Neural progenitor cell (in vitro differentiated cells): ENCODE measurements around the gene TGM2. TPM values are rescaled to one million over a fixed set of nuclear protein-coding genes. Genes with fewer than 3 reads are reported as not detected.

ENCODE experiments used
- DNase-seq: peaks from one replicate; pipeline ENCODE4 v3.0.0-alpha.2; 2016; ENCODE audit warnings: low spot score
- H2AFZ ChIP-seq: fragments of 200-600 bp; sonication (generic); replicated peaks from 2 replicates; pipeline ENCODE4 v1.6.1; 2016; ENCODE audit warnings: antibody characterized with exemption
- H3F3A ChIP-seq: fragments of 200-600 bp; sonication (generic); 2 replicates; pipeline ENCODE4 v1.6.1; 2016; ENCODE audit warnings: antibody characterized with exemption, low read depth
- H3K27ac ChIP-seq: fragments of 200-600 bp; sonication (generic); 2 replicates; pipeline ENCODE4 v1.5.1; 2016; ENCODE audit warnings: mild to moderate bottlenecking
- H3K27me3 ChIP-seq: fragments of 200-600 bp; sonication (generic); 2 replicates; pipeline ENCODE4 v1.6.1; 2016; ENCODE audit warnings: mild to moderate bottlenecking, moderate library complexity
- H3K36me3 ChIP-seq: fragments of 200-600 bp; sonication (generic); 2 replicates; pipeline ENCODE4 v1.5.1; 2016
- H3K4me1 ChIP-seq: fragments of 200-600 bp; sonication (generic); 2 replicates; pipeline ENCODE4 v1.6.1; 2016; ENCODE audit warnings: mixed run types
- H3K4me2 ChIP-seq: fragments of 200-600 bp; sonication (generic); 2 replicates; pipeline ENCODE4 v1.6.1; 2016
- H3K4me3 ChIP-seq: fragments of 200-600 bp; sonication (generic); 2 replicates; pipeline ENCODE4 v1.5.1; 2016
- H3K79me2 ChIP-seq: fragments of 200-600 bp; sonication (generic); 2 replicates; pipeline ENCODE4 v1.6.1; 2016; ENCODE audit warnings: low read depth
- H3K9ac ChIP-seq: fragments of 200-600 bp; sonication (generic); 2 replicates; pipeline ENCODE4 v1.6.1; 2016
- H3K9me3 ChIP-seq: fragments of 200-600 bp; sonication (generic); 2 replicates; pipeline ENCODE4 v1.5.1; 2016; ENCODE audit warnings: low read depth
- H4K20me1 ChIP-seq: fragments of 200-600 bp; sonication (generic); 2 replicates; pipeline ENCODE4 v1.6.1; 2016; ENCODE audit warnings: low read depth
- H3K27ac Mint-ChIP-seq: 3 replicates; pipeline ENCODE4 v1.8.0; 2021; ENCODE audit warnings: mixed read lengths
- H3K27me3 Mint-ChIP-seq: 2 replicates; pipeline ENCODE4 v1.8.0; 2022; ENCODE audit warnings: low read depth, mild to moderate bottlenecking, inconsistent platforms, moderate library complexity, mixed read lengths; ENCODE audit not compliant: insufficient read depth
- H3K36me3 Mint-ChIP-seq: 3 replicates; pipeline ENCODE4 v1.8.0; 2021; ENCODE audit warnings: mixed read lengths
- H3K4me1 Mint-ChIP-seq: 3 replicates; pipeline ENCODE4 v1.8.0; 2021; ENCODE audit warnings: mixed read lengths
- H3K4me3 Mint-ChIP-seq: 3 replicates; pipeline ENCODE4 v1.8.0; 2021; ENCODE audit warnings: mild to moderate bottlenecking, moderate library complexity, mixed read lengths
- H3K9me3 Mint-ChIP-seq: 3 replicates; pipeline ENCODE4 v1.8.0; 2020; ENCODE audit warnings: mixed read lengths
- EZH2 ChIP-seq: fragments of 200-600 bp; sonication (generic); IDR thresholded peaks from 2 replicates; pipeline ENCODE4 v1.6.1; 2017; ENCODE audit warnings: antibody characterized with exemption, mild to moderate bottlenecking, moderate library complexity
- EZH2phosphoT487 ChIP-seq: fragments of 200-600 bp; sonication (generic); IDR thresholded peaks from 2 replicates; pipeline ENCODE4 v1.6.1; 2017; ENCODE audit warnings: antibody characterized with exemption
- total RNA-seq: library from RNA; depleted of rRNA; stranded (reverse); fragments of >200 nt; gene quantifications from 2 replicates; pipeline ENCODE4 v1.2.3, GENCODE V29; 2015; ENCODE audit warnings: low replicate concordance
- TF ChIP-seq, protein P1 (sequence below): fragments of 200-600 bp; sonication (generic); IDR thresholded peaks from 2 replicates; pipeline ENCODE4 v1.5.1; 2017; ENCODE audit warnings: antibody characterized with exemption, mild to moderate bottlenecking

The TGM2 gene
- total RNA-seq, 1 donor from 2014 or later: 0.22 TPM

DNA sequence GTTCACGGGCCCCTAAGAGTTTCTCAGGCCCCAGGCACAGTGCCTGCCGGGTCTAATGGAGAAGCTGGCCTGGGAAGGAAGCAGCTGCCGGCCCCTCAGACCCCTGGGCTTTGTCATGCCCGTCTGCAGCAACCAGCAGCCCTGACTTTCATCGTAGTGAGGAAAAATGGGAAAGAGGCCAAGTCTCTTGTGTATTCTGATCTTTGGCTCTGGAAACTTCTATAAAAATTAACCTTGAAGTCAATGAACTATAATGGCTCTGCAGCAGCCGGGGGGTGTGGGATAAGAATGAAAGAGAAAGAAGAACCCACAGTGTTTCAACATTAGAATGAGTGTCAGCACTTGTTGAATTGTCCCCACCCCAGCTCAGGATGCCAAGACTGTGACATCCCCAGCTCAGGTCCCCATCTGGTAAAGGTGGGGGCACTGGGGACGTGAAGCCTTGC, 12.9 kb downstream of the TGM2 start:
- Mint-ChIP-seq H3K27me3 (peaks cover 7% of the 10 kb centered on the region), H3K4me1 (peaks cover 23% of the 10 kb centered on the region), H3K27ac (peak overlapping the region; percentile 27), H3K36me3 (no peaks in the 10 kb centered on the region), H3K4me3 (no peak overlapping the region), H3K9me3 (no peaks in the 10 kb centered on the region)
- H3K79me2 ChIP-seq: no peaks in the 10 kb centered on the region
- no peaks in the 10 kb centered on the region for H3K36me3 ChIP-seq
- no peak for TF ChIP-seq EZH2phosphoT487
- no peak for TF ChIP-seq EZH2
- TF ChIP-seq, protein P1, sequence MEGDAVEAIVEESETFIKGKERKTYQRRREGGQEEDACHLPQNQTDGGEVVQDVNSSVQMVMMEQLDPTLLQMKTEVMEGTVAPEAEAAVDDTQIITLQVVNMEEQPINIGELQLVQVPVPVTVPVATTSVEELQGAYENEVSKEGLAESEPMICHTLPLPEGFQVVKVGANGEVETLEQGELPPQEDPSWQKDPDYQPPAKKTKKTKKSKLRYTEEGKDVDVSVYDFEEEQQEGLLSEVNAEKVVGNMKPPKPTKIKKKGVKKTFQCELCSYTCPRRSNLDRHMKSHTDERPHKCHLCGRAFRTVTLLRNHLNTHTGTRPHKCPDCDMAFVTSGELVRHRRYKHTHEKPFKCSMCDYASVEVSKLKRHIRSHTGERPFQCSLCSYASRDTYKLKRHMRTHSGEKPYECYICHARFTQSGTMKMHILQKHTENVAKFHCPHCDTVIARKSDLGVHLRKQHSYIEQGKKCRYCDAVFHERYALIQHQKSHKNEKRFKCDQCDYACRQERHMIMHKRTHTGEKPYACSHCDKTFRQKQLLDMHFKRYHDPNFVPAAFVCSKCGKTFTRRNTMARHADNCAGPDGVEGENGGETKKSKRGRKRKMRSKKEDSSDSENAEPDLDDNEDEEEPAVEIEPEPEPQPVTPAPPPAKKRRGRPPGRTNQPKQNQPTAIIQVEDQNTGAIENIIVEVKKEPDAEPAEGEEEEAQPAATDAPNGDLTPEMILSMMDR: no peak
- H4K20me1 ChIP-seq: no peaks in the 10 kb centered on the region
- H3K27ac ChIP-seq: no peak overlapping the region
- H3K27me3 ChIP-seq: no peaks in the 10 kb centered on the region
- no peaks in the 10 kb centered on the region for H3K9me3 ChIP-seq
- H3K4me3 ChIP-seq: no peak overlapping the region
- DNase-seq: no peak
- H3K9ac ChIP-seq: no peak overlapping the region
- H3K4me2 ChIP-seq: no peak overlapping the region
- peaks cover 8% of the 10 kb centered on the region for H3K4me1 ChIP-seq
- no peak overlapping the region for H2AFZ ChIP-seq
- H3F3A ChIP-seq: no peaks in the 10 kb centered on the region

DNA sequence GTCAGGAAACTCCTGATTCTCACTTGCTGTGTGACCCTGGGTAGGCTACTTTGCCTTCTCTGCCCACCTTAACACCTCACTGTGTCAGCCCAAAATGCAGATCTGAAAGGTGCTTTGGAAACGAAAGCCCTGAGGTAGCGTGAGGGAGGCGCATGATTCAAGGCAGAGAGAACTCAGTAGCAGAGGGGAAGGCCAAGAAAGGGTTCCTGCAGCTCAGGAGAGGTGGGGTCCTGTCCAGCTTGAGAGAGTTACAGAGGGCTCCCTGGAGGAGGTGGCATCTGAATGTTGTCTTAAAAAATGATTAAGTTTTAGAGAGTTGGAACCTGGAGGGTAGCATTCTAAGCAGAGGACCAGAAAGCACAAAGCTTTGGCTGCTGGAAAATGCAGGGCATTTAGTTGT, 13.6 kb downstream of the TGM2 start:
- Histone ChIP-seq H3K4me2 (no peak overlapping the region), H3K9me3 (no peaks in the 10 kb centered on the region), H3K36me3 (no peaks in the 10 kb centered on the region), H3K27ac (no peak overlapping the region), H3F3A (no peaks in the 10 kb centered on the region), H3K27me3 (no peaks in the 10 kb centered on the region), H4K20me1 (no peaks in the 10 kb centered on the region), H3K79me2 (no peaks in the 10 kb centered on the region), H2AFZ (no peak overlapping the region), H3K9ac (no peak overlapping the region), H3K4me3 (no peak overlapping the region), H3K4me1 (peaks cover 8% of the 10 kb centered on the region)
- H3K4me1 Mint-ChIP-seq: peaks cover 23% of the 10 kb centered on the region
- no peak overlapping the region for H3K4me3 Mint-ChIP-seq
- no peaks in the 10 kb centered on the region for H3K9me3 Mint-ChIP-seq
- H3K27me3 Mint-ChIP-seq: peaks cover 7% of the 10 kb centered on the region
- no peak for DNase-seq
- H3K36me3 Mint-ChIP-seq: no peaks in the 10 kb centered on the region
- peak overlapping the region; percentile 57 for H3K27ac Mint-ChIP-seq
- TF ChIP-seq EZH2phosphoT487: no peak
- TF ChIP-seq, protein P1: no peak
- TF ChIP-seq EZH2: no peak

DNA sequence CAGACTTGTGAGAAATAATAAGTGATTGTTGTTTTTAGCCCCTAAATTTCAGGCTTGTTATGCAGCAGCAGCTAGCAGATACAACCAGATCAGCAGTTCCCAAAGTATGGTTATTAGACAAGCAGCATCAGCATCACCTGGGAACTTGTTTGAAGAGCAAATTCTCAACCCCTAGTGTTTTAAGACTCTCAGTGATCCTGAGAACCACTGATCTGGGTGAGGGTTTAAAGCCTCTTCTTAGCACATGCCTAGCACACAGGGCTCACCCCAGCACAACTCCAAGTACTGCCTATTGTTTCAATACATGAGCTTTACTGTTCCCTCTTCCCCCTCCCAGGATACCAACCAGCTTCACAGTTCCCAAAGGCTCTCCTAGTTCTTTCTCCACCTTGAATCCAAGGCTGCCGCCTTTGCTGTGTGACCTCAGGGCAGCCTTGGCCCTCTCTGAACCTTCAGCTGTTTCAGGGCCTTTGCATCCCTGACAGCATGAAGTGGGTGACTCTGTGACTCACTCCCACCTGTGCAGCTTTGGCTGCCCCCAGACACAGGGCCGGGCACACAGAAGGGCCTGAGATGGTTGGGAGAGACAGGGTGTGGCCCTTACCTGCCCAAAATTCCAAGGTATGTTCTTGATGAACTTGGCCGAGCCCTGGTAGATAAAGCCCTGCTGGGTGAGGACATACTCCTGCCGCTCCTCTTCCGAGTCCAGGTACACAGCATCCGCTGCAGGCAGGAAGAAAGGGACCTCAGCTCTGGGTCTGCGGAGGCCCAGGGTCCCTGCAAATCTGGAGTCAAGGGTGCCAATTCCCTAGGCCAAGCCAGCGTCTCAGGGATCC, 14.5 kb downstream of the TGM2 start:
- no peaks in the 10 kb centered on the region for H3K79me2 ChIP-seq
- no peaks in the 10 kb centered on the region for H3K9me3 Mint-ChIP-seq
- H3K4me1 ChIP-seq: peaks cover 8% of the 10 kb centered on the region

More for the DNA sequence above, 14.5 kb downstream of the TGM2 start:
- H3K4me3 Mint-ChIP-seq: no peak overlapping the region
- Histone ChIP-seq H2AFZ (no peak overlapping the region), H4K20me1 (no peaks in the 10 kb centered on the region), H3K9me3 (no peaks in the 10 kb centered on the region), H3F3A (no peaks in the 10 kb centered on the region), H3K27ac (no peak overlapping the region), H3K4me2 (no peak overlapping the region), H3K9ac (no peak overlapping the region), H3K27me3 (no peaks in the 10 kb centered on the region), H3K36me3 (no peaks in the 10 kb centered on the region), H3K4me3 (no peak overlapping the region)
- no peak for DNase-seq
- H3K27ac Mint-ChIP-seq: peak overlapping the region; percentile 78
- TF ChIP-seq EZH2: no peak
- TF ChIP-seq, protein P1: no peak
- H3K4me1 Mint-ChIP-seq: peaks cover 23% of the 10 kb centered on the region
- H3K27me3 Mint-ChIP-seq: peaks cover 7% of the 10 kb centered on the region
- H3K36me3 Mint-ChIP-seq: no peaks in the 10 kb centered on the region
